ENCODE data around the gene PAPSS2. TPM values are rescaled to one million over a fixed set of nuclear protein-coding genes. Genes with fewer than 3 reads are reported as not detected.

The PAPSS2 gene
- total RNA-seq, 1 experiment from 2014 or later: 24.5 TPM

DNA sequence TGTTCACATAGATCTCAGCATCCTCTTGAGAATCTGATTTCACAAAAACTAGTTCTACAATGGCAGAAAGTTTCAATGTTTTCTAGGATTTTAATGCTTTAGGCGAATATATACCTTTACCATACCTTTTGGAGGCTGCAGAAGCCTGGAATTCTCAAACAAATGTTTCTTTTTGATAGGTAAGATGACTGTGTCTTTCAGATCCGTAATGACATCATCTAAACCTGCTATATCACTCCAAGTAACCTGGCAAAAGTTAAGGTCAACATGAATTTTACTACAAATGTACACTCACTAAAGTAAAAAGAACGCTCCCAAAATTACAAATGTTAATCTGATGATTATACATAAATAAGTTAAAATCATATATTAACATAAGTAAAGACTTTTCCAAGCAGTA is 130.5 kb downstream of the PAPSS2 start:
- Histone ChIP-seq H2BK5ac (ENCODE audit: insufficient read length, low read length) (no peak overlapping the region), H2AFZ (ENCODE audit: low read length) (no peak overlapping the region), H3K79me1 (ENCODE audit: insufficient read depth, low read depth, low read length, poor library complexity, severe bottlenecking) (peaks cover 6% of the 10 kb centered on the region), H3K14ac (ENCODE audit: insufficient read depth, low read length) (no peak overlapping the region), H3K4me2 (ENCODE audit: insufficient read depth, insufficient read length, low read length) (no peak overlapping the region), H3K4me1 (ENCODE audit: insufficient read depth, low read length) (no peaks in the 10 kb centered on the region; the same call in 1 of the 2 replicates), H3K9me3 (ENCODE audit: control insufficient read depth, low read depth, low read length) (no peaks in the 10 kb centered on the region), H2BK15ac (ENCODE audit: low read depth, low read length) (no peak overlapping the region), H3K23ac (ENCODE audit: insufficient read length, low read depth, low read length) (no peak overlapping the region), H2BK120ac (ENCODE audit: low read depth, low read length, poor library complexity, severe bottlenecking) (no peak overlapping the region), H3K23me2 (ENCODE audit: insufficient read length, low read depth, low read length, poor library complexity, severe bottlenecking) (no peaks in the 10 kb centered on the region), H2BK12ac (ENCODE audit: insufficient read length, low read depth, low read length) (no peak overlapping the region), H4K8ac (replicated peaks; ENCODE audit: insufficient read length, low read depth, low read length) (no peak overlapping the region), H3K27ac (ENCODE audit: insufficient read length, low read depth, low read length) (no peak overlapping the region), H4K91ac (ENCODE audit: insufficient read length, low read depth, low read length) (no peak overlapping the region), H3K9ac (ENCODE audit: extremely low read depth, insufficient read length, low read length) (no peak overlapping the region), H4K20me1 (ENCODE audit: control insufficient read depth, insufficient read depth, insufficient read length) (no peaks in the 10 kb centered on the region), H3T11ph (ENCODE audit: low read length) (no peak overlapping the region), H3K56ac (ENCODE audit: insufficient read length, low read depth, low read length) (no peak overlapping the region), H2AK5ac (ENCODE audit: insufficient read length, low read length) (no peak overlapping the region), H3K4ac (ENCODE audit: low read depth, low read length) (no peak overlapping the region), H3K79me2 (ENCODE audit: insufficient read depth, low read length) (no peaks in the 10 kb centered on the region), H4K5ac (ENCODE audit: insufficient read length, low read depth, low read length) (no peak overlapping the region), H2BK20ac (ENCODE audit: low read depth, low read length, poor library complexity, severe bottlenecking) (no peak overlapping the region), H3K27me3 (ENCODE audit: insufficient read depth, low read length) (no peaks in the 10 kb centered on the region), H3K18ac (ENCODE audit: insufficient read length, low read depth, low read length) (no peak overlapping the region)
- Mint-ChIP-seq H3K27ac (no peak overlapping the region), H3K36me3 (ENCODE audit: insufficient read depth in 1 of 3, low read depth in 3 of 3) (peaks cover 7 to 43% (median 19%) of the 10 kb centered on the region in 3 experiments; a peak in 6 of 7 replicates), H3K4me3 (no peak overlapping the region), H3K27me3 (ENCODE audit: low read depth) (no peaks in the 10 kb centered on the region), H3K4me1 (peaks cover 8 to 11% of the 10 kb centered on the region in 2 experiments), H3K9me3 (no peaks in the 10 kb centered on the region)
- TF ChIP-seq CTCF (conservative IDR thresholded peaks at IDR 0.05): no peak
- WGBS (ENCODE audit: extremely low coverage, insufficient read length, low lambda C conversion rate): no CpG with 5 or more reads among the region's 3 CpGs
- DNase-seq: no peak

Measured in H9 (cell line).